Heart left ventricle (tissue), 16 donors: ENCODE data around the gene DIP2C. TPM values are rescaled to one million over a fixed set of nuclear protein-coding genes. Genes with fewer than 3 reads are reported as not detected.
A peak's percentile ranks its signal among the peaks of the same experiment; 100 is the strongest.

ENCODE experiments used
- ATAC-seq, 4 donors: fragments of 200-7000 bp; cut with Tn5 transposase; one replicate each; pipeline ENCODE4 v1.9.1; 2020 to 2022; ENCODE audit warnings: moderate library complexity in 4 of 4, mild to moderate bottlenecking in 3 of 4, moderate number of reproducible peaks in 1 of 4
- DNase-seq, 5 donors: peaks; one replicate each; pipeline ENCODE4 v3.0.0-alpha.2; 2020
- H3K27ac ChIP-seq, 12 donors: fragments of 200-600 bp; sonication (generic) in 4 of 12; one replicate each; pipeline versions ENCODE4 v1.5.0 to v1.8.0; 2016 to 2022; ENCODE audit warnings: mild to moderate bottlenecking in 2 of 12
- H3K27me3 ChIP-seq, 9 donors: fragments of 200-600 bp; sonication (generic) in 2 of 9; one replicate each; pipeline versions ENCODE4 v1.5.1 to v1.8.0; 2016 to 2022; ENCODE audit warnings: mild to moderate bottlenecking in 3 of 9
- H3K36me3 ChIP-seq, 9 donors: fragments of 200-600 bp; sonication (generic) in 2 of 9; one replicate each; pipeline versions ENCODE4 v1.5.0 to v1.8.0; 2018 to 2022; ENCODE audit warnings: mild to moderate bottlenecking in 2 of 9
- H3K4me1 ChIP-seq, 12 donors: fragments of 200-600 bp; sonication (generic) in 4 of 12; one replicate each; pipeline versions ENCODE4 v1.5.0 to v1.8.0; 2016 to 2022; ENCODE audit warnings: mild to moderate bottlenecking in 3 of 12
- H3K4me3 ChIP-seq, 12 donors: fragments of 200-600 bp; sonication (generic) in 4 of 12; one replicate each; pipeline versions ENCODE4 v1.5.0 to v1.8.0; 2017 to 2022; ENCODE audit warnings: mild to moderate bottlenecking in 9 of 12, moderate library complexity in 4 of 12
- H3K9me3 ChIP-seq, 12 donors: fragments of 200-600 bp; sonication (generic) in 4 of 12; one replicate each; pipeline versions ENCODE4 v1.5.0 to v1.8.0; 2016 to 2022; ENCODE audit warnings: mild to moderate bottlenecking in 1 of 12
- POLR2A ChIP-seq, 2 donors: fragments of 450-650 bp; IDR thresholded peaks; one replicate each; pipeline ENCODE4 v1.6.1; 2017; ENCODE audit warnings: antibody characterized with exemption in 2 of 2, mild to moderate bottlenecking in 2 of 2, moderate library complexity in 2 of 2
- WGBS, 4 donors: extraction: QIAGEN DNeasy Blood & Tissue Kit in 2 of 4; methylation state at CpG; one replicate each; pipeline versions ENCODE4 v1.1.5 to v1.1.7; 2013 to 2018; 5-methylcytosine and 5-hydroxymethylcytosine counted together
- intact Hi-C, 10 donors: fragments of 100-400 bp; cut with DNase I; formaldehyde crosslinking; loops; one replicate each; pipeline versions ENCODE4 v1.11.1 to v1.14.2; 2022
- polyA plus RNA-seq, 2 donors: library from polyadenylated mRNA; stranded (reverse); fragments of 200-250 nt; gene quantifications; one replicate each; pipeline ENCODE4 v1.2.3, GENCODE V29; 2013
- total RNA-seq, 9 donors: library from RNA; depleted of rRNA in 2 of 9; stranded (reverse); fragments of >200 nt in 2 of 9; fragmentation: NEBNext Ultra II Directional in 3 of 9; extraction: Animal tissue kit (Norgen Biotek cat#: 25700) in 3 of 9; gene quantifications; one replicate each; pipeline versions ENCODE4 v1.1.0 to v1.2.4, GENCODE V29; 2016 to 2023
- TF ChIP-seq, protein P1 (sequence below), 12 donors: fragments of 200-600 bp; sonication (generic) in 4 of 12; IDR thresholded peaks; one replicate each; pipeline versions ENCODE4 v1.5.0 to v1.8.0; 2018 to 2022; ENCODE audit warnings: antibody characterized with exemption in 12 of 12, mild to moderate bottlenecking in 5 of 12
- donor health status: ischemic (EF 13 %, LVEDD 7.1; RV severe dilation, severe dysfunction).
- donor health status: healthy with polysubstance abuse.
- donor health status: DM: no; HTN: yes; CAD: no.
- donor health status: DM: no; HTN: no; CAD: no.
- donor health status: ischemic (EF 25% LVEDD 6.9; RV normal size, moderate dysfunction).
- donor health status: ischemic (EF 25% LVEDD 5.7; RV mildly dilated, moderate dysfunction).
- donor health status: healthy.
- donor health status: DM: yes; HTN: yes; CAD: no.
- donor health status: ischemic (EF 35%, LVEDD 5.7; RV mildly dilated, moderate dysfunction).
- donor health status: nonischemic (EF 11% LVEDD 7.7; RV severe dilation, severe dysfunction).
- donor health status: DM: yes; HTN: yes; CAD: no.
- donor health status: PGD.
- donor health status: ischemic (EF 29% LVEDD 5.4; RV normal size, mild dysfunction).
- donor health status: nonischemic (EF 23%, LVEDD 6.1; RV moderate dilation, normal function).

Gene DIP2C
- total and polyA plus RNA-seq, 11 donors: 7.4 to 43.1 (median 28.5) TPM

DNA sequence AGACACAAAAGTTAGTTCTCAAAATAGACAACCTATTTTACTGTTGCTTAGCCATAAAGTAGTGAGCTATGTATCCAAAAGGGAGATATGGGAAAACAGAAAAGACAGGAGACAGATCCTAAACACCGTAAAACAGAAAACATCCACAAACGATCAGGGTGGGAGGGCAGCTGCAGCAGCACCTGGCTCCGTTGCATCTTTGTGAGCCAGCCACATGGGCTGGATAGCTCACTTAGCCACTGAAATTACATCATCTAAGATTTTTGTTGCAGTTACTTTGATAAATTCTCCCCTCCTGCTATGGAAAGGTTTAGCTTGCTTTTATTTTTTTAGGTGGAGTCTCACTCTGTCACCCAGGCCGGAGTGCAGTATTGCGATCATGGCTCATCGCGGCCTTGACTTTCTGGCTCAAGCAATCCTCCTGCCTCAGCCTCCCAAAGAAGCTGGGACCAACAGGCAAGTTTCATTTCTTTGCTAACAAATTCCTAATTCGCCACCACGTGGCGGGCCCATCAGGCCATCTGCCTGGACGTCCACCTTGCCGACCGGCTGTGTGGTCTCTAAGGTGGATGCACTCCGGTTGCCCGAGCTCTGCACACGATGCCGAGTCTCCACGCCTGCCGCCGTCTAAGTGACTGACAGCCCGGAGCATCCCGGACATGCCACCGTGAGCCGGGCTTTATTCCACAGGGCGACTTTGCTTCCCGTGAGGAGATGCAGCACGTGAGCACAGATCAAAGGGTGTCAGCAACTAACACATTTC lies 159.8 kb downstream of the DIP2C start:
- Histone ChIP-seq H3K9me3 (no peaks in the 10 kb centered on the region), H3K4me1 (peaks cover 0 to 10% (median 0%) of the 10 kb centered on the region in 12 donors), H3K27me3 (no peaks in the 10 kb centered on the region), H3K27ac (peak overlapping the region in 1 of 12 donors; percentile 5), H3K36me3 (no peaks in the 10 kb centered on the region), H3K4me3 (no peak overlapping the region)
- DNase-seq: no peak
- no peak for ATAC-seq
- WGBS, 4 donors: 90 to 96% (median 94%) methylated on average over 25 to 27 of the region's 27 CpGs
- intact Hi-C loops: loop anchor here in 1 of 10 donors (10.0 kb wide), 1 partner anchor 165 kb away; no protein-coding TSS in a partner anchor
- TF ChIP-seq POLR2A (IDR thresholded peaks at IDR 0.05): no peak
- TF ChIP-seq, protein P1, sequence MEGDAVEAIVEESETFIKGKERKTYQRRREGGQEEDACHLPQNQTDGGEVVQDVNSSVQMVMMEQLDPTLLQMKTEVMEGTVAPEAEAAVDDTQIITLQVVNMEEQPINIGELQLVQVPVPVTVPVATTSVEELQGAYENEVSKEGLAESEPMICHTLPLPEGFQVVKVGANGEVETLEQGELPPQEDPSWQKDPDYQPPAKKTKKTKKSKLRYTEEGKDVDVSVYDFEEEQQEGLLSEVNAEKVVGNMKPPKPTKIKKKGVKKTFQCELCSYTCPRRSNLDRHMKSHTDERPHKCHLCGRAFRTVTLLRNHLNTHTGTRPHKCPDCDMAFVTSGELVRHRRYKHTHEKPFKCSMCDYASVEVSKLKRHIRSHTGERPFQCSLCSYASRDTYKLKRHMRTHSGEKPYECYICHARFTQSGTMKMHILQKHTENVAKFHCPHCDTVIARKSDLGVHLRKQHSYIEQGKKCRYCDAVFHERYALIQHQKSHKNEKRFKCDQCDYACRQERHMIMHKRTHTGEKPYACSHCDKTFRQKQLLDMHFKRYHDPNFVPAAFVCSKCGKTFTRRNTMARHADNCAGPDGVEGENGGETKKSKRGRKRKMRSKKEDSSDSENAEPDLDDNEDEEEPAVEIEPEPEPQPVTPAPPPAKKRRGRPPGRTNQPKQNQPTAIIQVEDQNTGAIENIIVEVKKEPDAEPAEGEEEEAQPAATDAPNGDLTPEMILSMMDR (IDR thresholded peaks at IDR 0.05): no peak

DNA sequence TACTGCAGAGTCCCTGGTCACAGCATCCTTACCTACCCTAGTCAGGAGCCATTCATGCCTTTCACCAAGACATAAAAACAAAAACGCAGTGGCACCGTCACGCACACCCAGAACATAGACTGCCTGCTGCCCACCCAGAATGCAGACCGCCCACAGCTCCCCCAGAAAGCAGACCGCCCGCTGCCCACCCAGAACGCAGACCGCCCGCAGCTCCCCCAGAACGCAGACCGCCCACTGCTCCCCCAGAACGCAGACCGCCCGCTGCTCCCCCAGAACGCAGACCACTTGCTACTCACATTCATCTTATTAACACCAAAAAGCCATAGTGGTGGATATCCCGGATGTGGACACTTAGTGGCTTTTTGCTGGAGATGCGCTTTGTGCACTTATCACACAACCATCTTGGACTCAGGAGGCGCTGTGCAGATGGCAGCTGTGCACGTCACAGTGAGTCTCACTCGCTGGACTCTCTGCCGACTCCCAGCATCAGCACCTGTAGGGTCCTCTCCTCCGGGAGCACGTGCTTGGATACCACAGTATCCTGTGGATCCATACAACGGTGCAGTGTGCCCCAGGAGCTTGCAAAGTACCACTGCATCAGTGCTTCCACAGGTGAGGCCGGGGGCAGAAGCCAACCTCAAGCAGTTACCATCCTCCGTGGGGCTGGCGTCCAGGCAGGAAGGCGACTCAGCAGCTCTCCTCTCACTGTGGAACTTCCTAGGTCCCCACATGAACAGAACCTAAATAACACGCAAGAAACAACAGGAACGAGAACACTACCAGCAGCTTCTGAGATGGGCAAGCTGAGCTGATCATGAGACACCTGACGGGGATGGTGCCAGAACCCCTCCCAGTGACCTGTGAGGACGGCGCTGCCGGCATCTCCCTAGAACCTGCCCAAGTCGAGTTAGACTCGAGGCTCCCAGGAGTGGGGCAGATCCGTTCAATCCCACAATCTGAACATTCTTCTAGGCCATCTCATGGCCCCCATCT lies 161.0 kb downstream of the DIP2C start:
- H3K4me3 ChIP-seq: no peak overlapping the region
- 89 to 95% (median 91%) methylated on average over 36 to 37 of the region's 37 CpGs for WGBS, 4 donors
- ATAC-seq (no peak), DNase-seq (peak in 1 of 5 donors; percentile 15)
- no peak for TF ChIP-seq POLR2A (IDR thresholded peaks at IDR 0.05)
- TF ChIP-seq, protein P1 (IDR thresholded peaks at IDR 0.05): no peak
- no peaks in the 10 kb centered on the region for H3K9me3 ChIP-seq
- peaks cover 0 to 10% (median 0%) of the 10 kb centered on the region in 12 donors for H3K4me1 ChIP-seq
- no peaks in the 10 kb centered on the region for H3K27me3 ChIP-seq
- H3K36me3 ChIP-seq: no peaks in the 10 kb centered on the region
- no peak overlapping the region for H3K27ac ChIP-seq
- intact Hi-C loops: loop anchor here in 1 of 10 donors (10.0 kb wide), 1 partner anchor 166 kb away; no protein-coding TSS in a partner anchor

DNA sequence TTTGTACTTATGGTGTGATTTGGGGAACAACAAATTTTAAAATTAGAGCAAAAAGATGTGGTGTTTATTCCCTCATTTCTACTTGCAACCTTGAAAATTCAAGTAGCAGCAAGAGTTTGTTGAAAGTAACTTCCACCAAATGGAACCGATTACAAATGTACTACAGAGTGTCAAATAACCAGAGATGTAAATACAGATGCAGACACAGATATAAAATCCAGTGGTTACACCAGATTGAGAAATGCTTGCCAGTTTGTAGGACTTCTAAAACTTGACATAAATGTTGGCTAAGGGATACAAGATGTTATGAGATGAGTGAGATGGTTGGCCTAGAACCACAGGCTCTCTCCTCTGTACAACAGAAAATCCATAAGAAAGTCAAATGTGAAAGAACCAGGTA lies 162.1 kb downstream of the DIP2C start:
- Histone ChIP-seq H3K27ac (no peak overlapping the region), H3K9me3 (no peaks in the 10 kb centered on the region), H3K4me1 (peaks cover 0 to 10% (median 0%) of the 10 kb centered on the region in 12 donors), H3K4me3 (no peak overlapping the region), H3K27me3 (no peaks in the 10 kb centered on the region), H3K36me3 (no peaks in the 10 kb centered on the region)
- WGBS, 4 donors: 88 to 92% (median 89%) methylated on average over 1 of the region's 1 CpG
- ATAC-seq: no peak
- TF ChIP-seq, protein P1 (IDR thresholded peaks at IDR 0.05): no peak
- TF ChIP-seq POLR2A (IDR thresholded peaks at IDR 0.05): no peak
- no peak for DNase-seq
- intact Hi-C loops: loop anchor here in 1 of 10 donors (10.0 kb wide), 1 partner anchor 167 kb away; no protein-coding TSS in a partner anchor
